Kidney (tissue), 14 donors: ENCODE results near the gene APOL4. TPM values are rescaled to one million over a fixed set of nuclear protein-coding genes. Genes with fewer than 3 reads are reported as not detected.

Experiments used
- DNase-seq, 5 donors: peaks; one replicate each; pipeline ENCODE4 v3.0.0-alpha.2; 2013 to 2020
- FAIRE-seq: peaks from 2 replicates; lab custom pipeline; 2012; peaks lifted over from hg19 to GRCh38; lab: Jason Lieb, UNC
- H3K27ac ChIP-seq, 2 donors: one replicate each; pipeline ENCODE4 v1.7.0; 2013; ENCODE audit warnings: low read depth in 2 of 2, low read length in 2 of 2, inconsistent platforms in 1 of 2
- H3K27me3 ChIP-seq: one replicate; pipeline ENCODE4 v1.7.1; 2013; ENCODE audit warnings: low read length, inconsistent platforms; ENCODE audit not compliant: control insufficient read depth, insufficient read depth
- H3K36me3 ChIP-seq, 3 donors: one replicate each; pipeline versions ENCODE4 v1.7.0 to v1.7.1; 2013; ENCODE audit warnings: low read length in 3 of 3, control low read depth in 1 of 3, inconsistent platforms in 1 of 3; ENCODE audit not compliant: insufficient read depth in 3 of 3, control insufficient read depth in 2 of 3
- H3K4me1 ChIP-seq, 3 donors: one replicate each; pipeline versions ENCODE4 v1.7.0 to v1.7.1; 2013; ENCODE audit warnings: low read length in 3 of 3, inconsistent platforms in 1 of 3, low read depth in 1 of 3; ENCODE audit not compliant: control insufficient read depth in 2 of 3, insufficient read depth in 2 of 3
- H3K4me3 ChIP-seq, 3 donors: one replicate each; pipeline versions ENCODE4 v1.7.0 to v1.8.1; 2013; ENCODE audit warnings: low read length in 3 of 3, control low read depth in 1 of 3, inconsistent platforms in 1 of 3
- H3K9ac ChIP-seq, 3 donors: one replicate each; pipeline versions ENCODE4 v1.7.0 to v1.7.1; 2013; ENCODE audit warnings: low read length in 3 of 3, control low read depth in 1 of 3, inconsistent platforms in 1 of 3
- H3K9me3 ChIP-seq, 3 donors: one replicate each; pipeline versions ENCODE4 v1.7.0 to v1.7.1; 2013; ENCODE audit warnings: low read length in 3 of 3, control low read depth in 1 of 3, inconsistent platforms in 1 of 3; ENCODE audit not compliant: control insufficient read depth in 2 of 3, insufficient read depth in 1 of 3
- intact Hi-C: fragments of 100-400 bp; cut with DNase I; formaldehyde crosslinking; loops from one replicate; pipeline ENCODE4 v1.11.1; 2022
- polyA plus RNA-seq: library from polyadenylated mRNA; stranded (reverse); fragments of 350-450 nt; fragmentation: Illumina TruSeq; extraction: RNeasy Lipid Tissue Mini Kit (QIAGEN cat#74804); gene quantifications from one replicate; pipeline ENCODE4 v1.2.3, GENCODE V29; 2014; ENCODE audit warnings: low read depth, low replicate concordance; ENCODE audit not compliant: insufficient read depth
- total RNA-seq: library from RNA; stranded (reverse); fragmentation: NEBNext Ultra II Directional; extraction: Animal tissue kit (Norgen Biotek cat#: 25700); gene quantifications from one replicate; pipeline ENCODE4 v1.2.1, GENCODE V29; 2021
- TF ChIP-seq, protein P1 (sequence below): IDR thresholded peaks from 3 replicates; pipeline ENCODE4 v1.5.1; 2012; ENCODE audit warnings: mild to moderate bottlenecking, moderate library complexity, borderline replicate concordance; ENCODE audit not compliant: insufficient read depth; ENCODE audit errors: extremely low read depth
- donor health status: control.
- donor health status: control.
- donor health status: control.
- donor health status: control.
- donor health status: control.
- donor health status: DM: yes; HTN: yes; CAD: no.
- donor health status: Normal renal cell carcinoma (clear cell type).

The APOL4 gene
- total and polyA plus RNA-seq, 2 donors from 2014 or later: 6.1 to 8.7 TPM

DNA sequence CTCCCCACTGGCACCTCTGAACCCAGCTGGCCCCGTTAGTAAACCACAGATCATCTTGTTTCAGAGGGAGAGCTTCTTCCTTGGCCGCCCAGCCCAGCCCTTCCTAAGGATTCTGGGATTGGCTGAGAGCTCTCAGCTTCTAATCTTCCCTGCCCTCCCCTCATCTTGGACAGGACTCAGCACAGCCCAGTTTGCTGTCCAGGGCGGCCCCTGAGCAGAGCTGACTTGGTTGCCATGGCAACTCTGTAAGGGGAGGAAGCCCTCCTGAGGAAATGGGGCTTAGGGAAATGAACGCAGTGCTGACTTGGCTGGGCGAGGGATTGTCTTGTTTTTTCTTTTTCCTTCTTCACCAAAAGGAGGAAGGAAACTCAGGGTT lies 4.6 kb downstream of the APOL4 start:
- TF ChIP-seq, protein P1, sequence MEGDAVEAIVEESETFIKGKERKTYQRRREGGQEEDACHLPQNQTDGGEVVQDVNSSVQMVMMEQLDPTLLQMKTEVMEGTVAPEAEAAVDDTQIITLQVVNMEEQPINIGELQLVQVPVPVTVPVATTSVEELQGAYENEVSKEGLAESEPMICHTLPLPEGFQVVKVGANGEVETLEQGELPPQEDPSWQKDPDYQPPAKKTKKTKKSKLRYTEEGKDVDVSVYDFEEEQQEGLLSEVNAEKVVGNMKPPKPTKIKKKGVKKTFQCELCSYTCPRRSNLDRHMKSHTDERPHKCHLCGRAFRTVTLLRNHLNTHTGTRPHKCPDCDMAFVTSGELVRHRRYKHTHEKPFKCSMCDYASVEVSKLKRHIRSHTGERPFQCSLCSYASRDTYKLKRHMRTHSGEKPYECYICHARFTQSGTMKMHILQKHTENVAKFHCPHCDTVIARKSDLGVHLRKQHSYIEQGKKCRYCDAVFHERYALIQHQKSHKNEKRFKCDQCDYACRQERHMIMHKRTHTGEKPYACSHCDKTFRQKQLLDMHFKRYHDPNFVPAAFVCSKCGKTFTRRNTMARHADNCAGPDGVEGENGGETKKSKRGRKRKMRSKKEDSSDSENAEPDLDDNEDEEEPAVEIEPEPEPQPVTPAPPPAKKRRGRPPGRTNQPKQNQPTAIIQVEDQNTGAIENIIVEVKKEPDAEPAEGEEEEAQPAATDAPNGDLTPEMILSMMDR: no peak
- Histone ChIP-seq H3K9ac (peak overlapping the region in 1 of 3 donors; percentile 34), H3K27ac (peak overlapping the region in 1 of 2 donors; percentile 32), H3K27me3 (no peaks in the 10 kb centered on the region), H3K4me1 (peaks cover 5 to 25% (median 17%) of the 10 kb centered on the region in 3 donors), H3K36me3 (no peaks in the 10 kb centered on the region), H3K4me3 (no peak overlapping the region), H3K9me3 (no peaks in the 10 kb centered on the region)
- intact Hi-C loops: no loop called here
- FAIRE-seq (no peak), DNase-seq (peak in 4 of 5 donors; percentile 48 to 90 (median 84))

DNA sequence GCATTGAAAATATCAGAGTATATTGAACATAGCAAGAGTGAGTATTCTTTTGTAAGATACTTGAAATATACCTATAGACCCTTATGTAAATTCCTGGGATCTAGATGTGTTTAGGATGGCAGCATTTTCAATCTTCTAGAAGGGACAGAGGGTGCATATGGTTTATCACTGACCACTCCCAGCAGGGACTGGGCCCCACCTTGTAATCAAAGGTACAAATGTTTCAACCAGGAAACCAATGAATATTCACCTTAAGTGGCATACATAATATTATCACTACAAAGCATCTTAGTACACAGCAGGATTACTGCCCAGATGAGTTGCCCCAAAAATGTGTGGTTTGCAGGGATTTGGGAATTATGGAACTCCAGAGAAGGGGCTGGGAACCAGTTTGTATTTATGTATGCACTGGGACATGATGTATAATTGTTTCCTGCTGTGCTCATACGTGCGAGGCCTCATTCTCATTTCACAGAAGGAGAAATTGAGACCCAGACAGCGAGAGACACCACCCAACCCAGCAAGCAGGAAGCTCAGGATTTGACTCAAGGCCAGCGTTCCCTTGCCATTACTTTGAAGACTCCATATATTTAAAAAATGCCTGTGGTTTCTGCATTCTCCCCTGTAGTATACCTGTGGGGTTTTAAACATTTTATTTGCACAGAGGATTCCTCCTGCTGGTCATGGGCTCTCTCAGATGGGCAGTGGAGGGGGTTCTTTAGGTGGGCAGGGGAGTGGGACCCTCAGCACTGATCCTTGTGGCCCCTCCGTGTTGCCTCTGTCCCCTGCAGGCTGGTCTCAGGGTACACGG lies 5.2 kb downstream of the APOL4 start:
- Histone ChIP-seq H3K9me3 (no peaks in the 10 kb centered on the region), H3K27me3 (no peaks in the 10 kb centered on the region), H3K27ac (no peak overlapping the region), H3K36me3 (no peaks in the 10 kb centered on the region), H3K4me3 (no peak overlapping the region), H3K9ac (peak overlapping the region in 1 of 3 donors; percentile 34), H3K4me1 (peaks cover 5 to 19% (median 17%) of the 10 kb centered on the region in 3 donors)
- TF ChIP-seq, protein P1: no peak
- FAIRE-seq: no peak
- intact Hi-C loops: no loop called here
- no peak for DNase-seq

DNA sequence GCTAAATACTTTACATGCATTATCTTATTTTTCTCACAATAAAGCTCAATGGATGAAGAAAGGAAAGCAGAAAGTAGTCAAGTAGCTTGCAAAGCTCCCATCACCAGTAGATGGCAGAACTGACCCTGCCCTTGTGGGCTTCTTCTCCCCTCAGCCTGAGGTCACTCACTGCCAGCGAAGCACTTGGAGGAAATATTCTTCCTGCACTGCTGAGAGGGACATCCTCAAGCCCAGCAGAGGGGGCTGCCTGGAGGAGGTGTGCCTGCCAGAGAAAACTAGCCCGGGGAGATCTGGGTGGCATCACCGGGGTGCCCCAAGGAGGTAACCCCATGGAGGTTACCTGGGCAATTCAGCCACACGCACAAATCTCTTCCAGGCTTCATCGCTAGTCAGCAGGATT lies 6.6 kb downstream of the APOL4 start:
- Histone ChIP-seq H3K27ac (no peak overlapping the region), H3K9ac (no peak overlapping the region), H3K9me3 (no peaks in the 10 kb centered on the region), H3K36me3 (no peaks in the 10 kb centered on the region), H3K4me1 (peaks cover 5 to 18% (median 17%) of the 10 kb centered on the region in 3 donors), H3K4me3 (no peak overlapping the region), H3K27me3 (no peaks in the 10 kb centered on the region)
- DNase-seq (peak in 4 of 5 donors; percentile 71 to 88 (median 76)), FAIRE-seq (peak; percentile 92)
- intact Hi-C loops: no loop called here
- TF ChIP-seq, protein P1: peak; percentile 69
